SK-N-SH treated with all-trans-retinoic acid at 6 μM for 48 hours (cell line): Measurements from ENCODE around the gene UGT1A9.

Source experiments
- ATAC-seq: fragments of 200-7000 bp; cut with Tn5 transposase; 3 replicates; pipeline ENCODE4 v1.9.1; 2020; ENCODE audit warnings: mild to moderate bottlenecking, moderate library complexity
- CREB5 ChIP-seq: fragments of 250-450 bp; sonication (Bioruptor Pico); IDR thresholded peaks from 2 replicates; pipeline ENCODE4 v1.5.1; 2020; ENCODE audit warnings: low read depth, mild to moderate bottlenecking, moderate library complexity
- CSDC2 ChIP-seq: fragments of 250-450 bp; sonication (Bioruptor Pico); IDR thresholded peaks from 2 replicates; pipeline ENCODE4 v1.5.0; 2020; ENCODE audit warnings: mild to moderate bottlenecking, moderate library complexity
- CSRNP3 ChIP-seq: fragments of 250-450 bp; sonication (Bioruptor Pico); IDR thresholded peaks from 2 replicates; pipeline ENCODE4 v1.5.1; 2021; ENCODE audit warnings: mild to moderate bottlenecking, moderate library complexity
- ESRRG ChIP-seq: fragments of 250-450 bp; sonication (Bioruptor Pico); IDR thresholded peaks from 2 replicates; pipeline ENCODE4 v1.6.1; 2021; ENCODE audit warnings: mild to moderate bottlenecking
- GLIS3 ChIP-seq: fragments of 250-450 bp; sonication (Bioruptor Pico); IDR thresholded peaks from 2 replicates; pipeline ENCODE4 v1.5.0; 2020; ENCODE audit warnings: mild to moderate bottlenecking, moderate library complexity
- ISL1 ChIP-seq: fragments of 250-450 bp; sonication (Bioruptor Pico); IDR thresholded peaks from 2 replicates; pipeline ENCODE4 v2.1.2; 2022; ENCODE audit warnings: mild to moderate bottlenecking, moderate library complexity
- OSR1 ChIP-seq: fragments of 250-450 bp; sonication (Bioruptor Pico); IDR thresholded peaks from 2 replicates; pipeline ENCODE4 v1.8.0; 2022; ENCODE audit warnings: moderate library complexity, mild to moderate bottlenecking, inconsistent platforms
- PATZ1 ChIP-seq: fragments of 250-450 bp; sonication (Bioruptor Pico); IDR thresholded peaks from 2 replicates; pipeline ENCODE4 v1.8.0; 2020; ENCODE audit warnings: mild to moderate bottlenecking, moderate library complexity, borderline replicate concordance
- POU6F1 ChIP-seq: fragments of 250-450 bp; sonication (Bioruptor Pico); IDR thresholded peaks from 2 replicates; pipeline ENCODE4 v1.8.0; 2021; ENCODE audit warnings: low read depth, mild to moderate bottlenecking, moderate library complexity, borderline replicate concordance
- PPARA ChIP-seq: fragments of 250-450 bp; sonication (Bioruptor Pico); IDR thresholded peaks from 2 replicates; pipeline ENCODE4 v1.5.0; 2020; ENCODE audit warnings: mild to moderate bottlenecking, borderline replicate concordance
- RARB ChIP-seq: fragments of 250-450 bp; sonication (Bioruptor Pico); IDR thresholded peaks from 2 replicates; pipeline ENCODE4 v1.8.0; 2021; ENCODE audit warnings: mild to moderate bottlenecking, moderate library complexity
- SNAI2 ChIP-seq: fragments of 250-450 bp; sonication (Bioruptor Pico); IDR thresholded peaks from 2 replicates; pipeline ENCODE4 v1.5.0; 2020; ENCODE audit warnings: mild to moderate bottlenecking, moderate library complexity
- TOX ChIP-seq: fragments of 250-450 bp; sonication (Bioruptor Pico); IDR thresholded peaks from 2 replicates; pipeline ENCODE4 v1.8.0; 2021; ENCODE audit warnings: mild to moderate bottlenecking, moderate library complexity, borderline replicate concordance
- TSHZ2 ChIP-seq: fragments of 250-450 bp; sonication (Bioruptor Pico); IDR thresholded peaks from 2 replicates; pipeline ENCODE4 v1.5.0; 2020; ENCODE audit warnings: mild to moderate bottlenecking, moderate library complexity
- ZC3H10 ChIP-seq: fragments of 250-450 bp; sonication (Bioruptor Pico); IDR thresholded peaks from 2 replicates; pipeline ENCODE4 v1.5.1; 2021; ENCODE audit warnings: mild to moderate bottlenecking, moderate library complexity
- ZFP3 ChIP-seq: fragments of 250-450 bp; sonication (Bioruptor Pico); IDR thresholded peaks from 2 replicates; pipeline ENCODE4 v1.5.0; 2020; ENCODE audit warnings: mild to moderate bottlenecking, moderate library complexity
- ZFP30 ChIP-seq: fragments of 450-650 bp; formaldehyde crosslinking; IDR thresholded peaks from 2 replicates; pipeline ENCODE4 v1.5.0; 2022; ENCODE audit warnings: mild to moderate bottlenecking, moderate library complexity
- ZNF565 ChIP-seq: fragments of 450-650 bp; formaldehyde crosslinking; conservative IDR thresholded peaks from 2 replicates; pipeline ENCODE4 v1.5.0; 2020; ENCODE audit warnings: low read depth, mild to moderate bottlenecking, moderate library complexity
- ZNF70 ChIP-seq: fragments of 450-650 bp; formaldehyde crosslinking; IDR thresholded peaks from 2 replicates; pipeline ENCODE4 v1.5.0; 2020; ENCODE audit warnings: mild to moderate bottlenecking, moderate library complexity
- ZNF8 ChIP-seq: fragments of 450-650 bp; formaldehyde crosslinking; IDR thresholded peaks from 2 replicates; pipeline ENCODE4 v1.5.0; 2020; ENCODE audit warnings: mild to moderate bottlenecking, moderate library complexity

The UGT1A9 gene

GRCh38 chr2:233820774-233821105, 149.0 kb downstream of the UGT1A9 start:
- no peak for ATAC-seq

GRCh38 chr2:233821196-233821595, 149.5 kb downstream of the UGT1A9 start:
- ATAC-seq, result no peak
- TF ChIP-seq ZFP30 (CRISPR knock-in tag) (no peak), ZNF8 (CRISPR knock-in tag) (no peak), CSDC2 (CRISPR knock-in tag) (no peak), CSRNP3 (CRISPR knock-in tag) (no peak), PATZ1 (no peak), OSR1 (CRISPR knock-in tag) (no peak), ZC3H10 (no peak), ZNF70 (CRISPR knock-in tag) (no peak), SNAI2 (CRISPR knock-in tag) (no peak), PPARA (CRISPR knock-in tag) (no peak), ZNF565 (CRISPR knock-in tag) (no peak), TOX (CRISPR knock-in tag) (no peak)

More at GRCh38 chr2:233820774-233821105, 149.0 kb downstream of the UGT1A9 start:
- TF ChIP-seq ZFP3 (CRISPR knock-in tag) (no peak), POU6F1 (CRISPR knock-in tag) (no peak), PPARA (CRISPR knock-in tag) (no peak), OSR1 (CRISPR knock-in tag) (no peak)

GRCh38 chr2:233821709-233822100, 150.0 kb downstream of the UGT1A9 start:
- TF ChIP-seq ZNF565 (CRISPR knock-in tag) (no peak), CREB5 (CRISPR knock-in tag) (no peak), PPARA (CRISPR knock-in tag) (no peak), ZC3H10 (no peak), POU6F1 (CRISPR knock-in tag) (no peak), CSRNP3 (CRISPR knock-in tag) (no peak), ZNF8 (CRISPR knock-in tag) (no peak), ZFP3 (CRISPR knock-in tag) (no peak), ZFP30 (CRISPR knock-in tag) (no peak), GLIS3 (CRISPR knock-in tag) (no peak), TSHZ2 (CRISPR knock-in tag) (no peak), ISL1 (CRISPR knock-in tag) (no peak), TOX (CRISPR knock-in tag) (no peak), PATZ1 (no peak), RARB (CRISPR knock-in tag) (no peak), ESRRG (CRISPR knock-in tag) (no peak)
- no peak for ATAC-seq
